Fibroblast of pulmonary artery (primary cell): Measurements from ENCODE around the gene DIPK1C.

Experiments
- DNase-seq: peaks from one replicate; pipeline ENCODE4 v3.0.0-alpha.2; 2010; ENCODE audit warnings: low read depth
- H3K4me3 ChIP-seq: replicated peaks from 2 replicates; pipeline ENCODE4 v1.5.1; 2011; ENCODE audit warnings: low read depth, mild to moderate bottlenecking, control low read depth, low read length, moderate library complexity
- TF ChIP-seq, protein P1 (sequence below): IDR thresholded peaks from 2 replicates; pipeline ENCODE4 v1.5.1; 2011; ENCODE audit warnings: mild to moderate bottlenecking, control low read depth, low read length, inconsistent platforms; ENCODE audit errors: missing control alignments

DIPK1C gene

DNA sequence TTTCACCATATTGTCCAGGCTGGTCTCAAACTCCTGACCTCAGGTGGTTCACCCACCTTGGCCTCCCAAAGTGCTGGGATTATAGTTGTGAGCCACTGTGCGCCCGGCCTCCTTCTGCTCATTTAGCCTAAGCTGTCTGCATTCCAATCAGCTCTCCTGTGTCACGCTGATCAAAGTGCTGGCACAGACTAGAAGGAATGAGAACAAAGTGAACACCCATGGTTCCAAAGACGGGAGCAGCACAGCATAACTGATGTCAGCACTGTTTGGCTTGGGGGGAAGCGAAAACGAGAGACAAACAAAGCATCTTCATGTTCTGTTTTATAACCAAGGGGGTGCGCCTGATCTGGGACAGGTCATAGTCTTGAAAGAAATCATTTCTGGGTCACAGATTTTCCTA lies 43.3 kb downstream of the DIPK1C start:
- no peak overlapping the region for H3K4me3 ChIP-seq
- TF ChIP-seq, protein P1, sequence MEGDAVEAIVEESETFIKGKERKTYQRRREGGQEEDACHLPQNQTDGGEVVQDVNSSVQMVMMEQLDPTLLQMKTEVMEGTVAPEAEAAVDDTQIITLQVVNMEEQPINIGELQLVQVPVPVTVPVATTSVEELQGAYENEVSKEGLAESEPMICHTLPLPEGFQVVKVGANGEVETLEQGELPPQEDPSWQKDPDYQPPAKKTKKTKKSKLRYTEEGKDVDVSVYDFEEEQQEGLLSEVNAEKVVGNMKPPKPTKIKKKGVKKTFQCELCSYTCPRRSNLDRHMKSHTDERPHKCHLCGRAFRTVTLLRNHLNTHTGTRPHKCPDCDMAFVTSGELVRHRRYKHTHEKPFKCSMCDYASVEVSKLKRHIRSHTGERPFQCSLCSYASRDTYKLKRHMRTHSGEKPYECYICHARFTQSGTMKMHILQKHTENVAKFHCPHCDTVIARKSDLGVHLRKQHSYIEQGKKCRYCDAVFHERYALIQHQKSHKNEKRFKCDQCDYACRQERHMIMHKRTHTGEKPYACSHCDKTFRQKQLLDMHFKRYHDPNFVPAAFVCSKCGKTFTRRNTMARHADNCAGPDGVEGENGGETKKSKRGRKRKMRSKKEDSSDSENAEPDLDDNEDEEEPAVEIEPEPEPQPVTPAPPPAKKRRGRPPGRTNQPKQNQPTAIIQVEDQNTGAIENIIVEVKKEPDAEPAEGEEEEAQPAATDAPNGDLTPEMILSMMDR = no peak
- DNase-seq = no peak

DNA sequence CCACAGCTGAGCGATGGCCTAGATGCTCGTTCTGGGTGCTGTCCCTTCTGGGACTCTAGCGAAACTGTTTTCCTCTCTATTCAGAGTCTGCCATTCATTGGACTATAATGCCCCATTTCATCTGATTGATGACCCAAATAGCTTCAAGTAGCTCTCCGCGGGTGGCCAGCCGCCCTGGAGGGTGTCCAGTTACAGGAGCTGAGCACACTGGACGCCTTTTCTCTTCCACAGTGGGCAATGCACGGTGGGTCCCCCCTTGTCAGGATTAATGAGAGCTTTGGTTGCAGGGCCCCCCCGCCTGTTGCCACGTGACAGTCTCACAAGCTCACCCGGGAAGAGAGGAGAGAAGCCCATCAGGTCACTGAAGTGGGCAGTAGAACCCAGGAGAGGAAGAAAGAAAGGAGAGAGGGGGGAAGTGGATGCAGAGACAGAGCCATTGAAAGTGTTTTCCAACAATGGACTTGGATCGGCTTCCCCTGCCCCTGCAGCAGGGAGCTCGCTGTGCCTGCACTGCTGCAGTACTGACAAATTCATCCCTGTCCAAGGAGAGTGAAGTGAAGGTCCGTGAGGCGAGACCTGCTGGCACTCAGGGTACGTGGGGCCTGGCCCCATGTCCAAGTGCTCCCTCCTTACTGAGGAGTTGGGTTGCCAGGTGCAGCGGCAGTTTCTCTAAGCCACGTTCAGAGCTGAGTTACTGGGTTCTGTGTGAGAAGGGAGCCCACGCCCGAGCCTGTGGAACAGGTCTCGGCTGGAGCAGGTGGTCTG lies 44.8 kb downstream of the DIPK1C start:
- no peak for DNase-seq
- no peak overlapping the region for H3K4me3 ChIP-seq
- TF ChIP-seq, protein P1 = no peak

DNA sequence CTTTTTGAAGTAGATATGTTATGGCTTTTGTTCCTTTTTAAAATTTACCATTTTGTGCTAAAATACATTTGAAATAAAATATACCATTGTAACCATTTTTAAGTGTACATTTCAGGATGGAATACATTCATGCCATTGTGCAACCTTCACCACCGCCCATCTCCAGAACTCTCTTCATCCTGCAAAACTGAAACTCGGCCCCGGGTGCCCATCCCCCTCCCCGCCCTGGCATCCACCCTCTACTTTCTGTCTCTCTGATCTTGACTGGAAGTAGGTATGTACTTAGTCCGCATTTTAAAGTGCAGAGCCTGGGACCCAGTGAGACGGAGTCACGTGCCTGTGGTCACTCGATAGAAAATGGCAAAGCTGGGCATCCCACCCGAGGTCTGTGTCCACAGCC lies 45.6 kb downstream of the DIPK1C start:
- DNase-seq = no peak
- no peak overlapping the region for H3K4me3 ChIP-seq
- TF ChIP-seq, protein P1 = no peak

DNA sequence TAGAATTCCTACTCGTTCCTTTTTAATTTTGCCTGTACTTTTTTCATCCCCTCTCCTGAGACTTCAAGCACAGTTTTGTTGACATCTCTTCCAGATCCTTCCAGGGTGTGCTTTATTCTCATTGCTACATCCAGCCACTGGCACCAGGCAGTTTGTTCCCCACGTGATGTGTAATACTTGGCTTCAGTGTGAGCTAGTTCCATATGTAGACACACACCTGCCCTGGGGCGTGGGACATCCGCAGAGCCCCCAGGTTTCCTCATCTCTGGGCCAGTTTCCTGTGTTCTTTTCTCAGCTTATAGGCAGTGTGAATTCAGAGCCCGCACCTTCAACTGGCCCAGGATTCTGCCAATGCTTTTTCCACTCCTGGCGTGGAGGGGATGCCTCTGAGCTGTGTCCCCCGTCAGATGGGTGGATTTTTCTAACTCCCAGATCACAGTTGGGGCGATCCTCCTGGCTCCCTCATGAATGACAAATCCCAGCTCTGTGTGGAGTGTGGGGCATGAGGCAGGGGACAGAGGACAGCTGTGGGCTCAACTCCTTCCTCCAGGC lies 46.6 kb downstream of the DIPK1C start:
- TF ChIP-seq, protein P1 = no peak
- no peak for DNase-seq
- no peak overlapping the region for H3K4me3 ChIP-seq

DNA sequence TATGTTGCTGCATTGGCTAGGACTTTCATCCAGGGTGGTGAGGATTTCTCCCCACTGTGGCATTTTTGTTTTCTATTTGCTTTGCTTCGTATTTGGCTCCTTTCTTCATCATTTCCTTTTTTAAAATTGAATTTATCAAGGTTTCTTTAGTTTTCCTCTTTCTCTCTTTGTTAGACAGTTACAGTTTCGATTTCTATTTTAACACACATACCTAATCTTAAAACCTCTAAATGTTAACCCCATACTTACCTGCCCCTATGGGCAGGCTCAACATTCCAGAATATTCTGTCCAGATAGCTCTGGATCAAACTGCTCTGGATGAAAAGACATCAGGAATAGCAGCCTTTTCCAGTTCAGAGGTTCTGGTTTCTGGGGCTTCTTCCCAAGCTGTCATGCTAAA lies 49.2 kb downstream of the DIPK1C start:
- no peak for DNase-seq
- TF ChIP-seq, protein P1 = no peak
- H3K4me3 ChIP-seq = no peak overlapping the region

DNA sequence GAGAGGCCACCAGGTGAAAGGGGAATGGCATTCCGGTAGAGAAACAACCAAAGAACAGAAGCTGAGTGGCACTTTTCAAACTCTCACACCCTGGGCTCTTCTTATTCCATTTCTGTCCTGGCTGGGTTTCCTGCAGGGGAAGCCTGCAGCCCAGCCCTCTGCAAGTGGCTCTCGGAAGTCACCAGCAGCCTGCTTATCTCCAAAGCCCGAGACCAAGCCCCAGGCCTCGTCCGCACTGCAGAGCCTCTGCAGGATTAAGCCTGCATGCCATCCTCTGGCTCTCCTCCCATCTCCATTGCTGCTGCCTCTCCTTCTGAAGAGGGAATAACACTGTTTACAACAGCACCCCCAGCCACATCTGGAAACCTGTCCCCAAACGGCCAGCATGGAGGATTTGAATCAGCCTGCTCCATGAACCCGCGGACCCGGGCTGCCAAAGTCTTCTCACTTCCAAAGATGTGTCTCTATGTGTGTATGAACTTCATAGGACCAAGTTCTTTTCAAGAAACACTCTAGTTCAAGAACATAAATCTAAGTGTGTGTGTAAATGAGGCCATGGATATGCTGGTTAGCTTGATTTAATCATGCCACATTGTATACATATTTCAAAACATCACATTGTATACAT lies 54.2 kb downstream of the DIPK1C start:
- H3K4me3 ChIP-seq = no peak overlapping the region
- TF ChIP-seq, protein P1 = no peak

More for the DNA sequence above, 54.2 kb downstream of the DIPK1C start:
- DNase-seq = no peak
